Stromal cell of bone marrow (primary cell): Measurements from ENCODE around the gene ELL2.
"Not testable (repeated sequence)": the region's sequence is repeated elsewhere in the genome, so short reads cannot be mapped to it uniquely, and the experiment has no call there.

Experiments
- DNase-seq: peaks from one replicate; pipeline ENCODE4 v3.0.0-alpha.2; 2012; ENCODE audit warnings: low read depth

Gene ELL2

DNA sequence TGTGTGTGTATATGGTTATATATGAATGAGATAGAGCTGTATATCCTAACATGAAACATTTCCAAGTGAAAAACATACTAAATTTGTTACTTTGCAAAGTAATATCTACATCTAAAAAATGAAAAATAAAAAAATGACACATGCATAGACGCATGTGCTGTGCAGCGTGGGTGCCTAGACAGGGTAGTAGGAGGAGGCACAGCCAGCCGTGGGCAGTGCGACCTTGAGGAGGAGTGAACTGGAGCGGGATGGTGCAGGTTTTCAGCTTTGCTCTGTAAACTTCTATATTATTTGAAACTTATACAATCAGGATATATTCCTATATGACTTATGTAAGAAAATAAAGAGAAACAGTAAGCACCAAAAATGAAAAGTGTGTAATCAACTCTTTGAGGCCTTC lies 124.2 kb downstream of the ELL2 start:
- DNase-seq = no peak

- DNase-seq = not testable (repeated sequence)
Measured at GRCh38 chr5:95836971-95837370, 124.7 kb downstream of the ELL2 start.

DNA sequence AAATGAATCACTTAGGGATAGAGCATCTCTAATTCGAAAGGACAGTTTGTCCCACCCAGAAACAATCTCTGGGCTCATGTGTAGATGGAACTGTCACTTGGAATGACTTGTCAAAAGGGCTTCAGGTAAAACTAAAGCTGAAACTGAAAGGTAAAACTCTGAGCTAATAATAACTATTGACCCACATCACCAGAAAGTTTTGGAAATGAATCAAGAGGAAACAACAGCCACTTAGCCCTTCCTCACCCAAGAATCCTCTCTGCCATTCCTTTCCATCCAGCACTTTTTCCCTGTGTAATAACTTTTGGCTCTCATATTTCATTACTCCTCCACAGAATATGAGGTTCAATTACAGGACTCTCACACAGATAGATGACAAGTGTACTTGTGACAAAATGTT lies 125.1 kb downstream of the ELL2 start:
- no peak for DNase-seq

GRCh38 chr5:95835682-95836385 lies 125.8 kb downstream of the ELL2 start:
- DNase-seq = no peak
